Daoy (cell line): ENCODE measurements around the gene NOB1. TPM values are rescaled to one million over a fixed set of nuclear protein-coding genes. Genes with fewer than 3 reads are reported as not detected.

Experiments
- DNase-seq: peaks from one replicate; pipeline ENCODE4 v3.0.0-alpha.2; 2015; ENCODE audit warnings: low read depth
- total RNA-seq: library from RNA; depleted of rRNA; stranded (reverse); fragments of >200 nt; shearing (Covaris generic); gene quantifications from 2 replicates; pipeline ENCODE4 v1.2.3, GENCODE V29; 2014

The NOB1 gene
- total RNA-seq, 1 experiment from 2014 or later, result 18.9 TPM

GRCh38 chr16:69721441-69721957 lies 33.2 kb downstream of the NOB1 start:
- no peak for DNase-seq

GRCh38 chr16:69720822-69721430 lies 33.8 kb downstream of the NOB1 start:
- DNase-seq, result no peak

- DNase-seq, result no peak
Observed at GRCh38 chr16:69718111-69718764, 36.5 kb downstream of the NOB1 start.

GRCh38 chr16:69717066-69717465 lies 37.7 kb downstream of the NOB1 start:
- no peak for DNase-seq

- DNase-seq, result no peak
Observed at GRCh38 chr16:69712914-69713581, 41.7 kb downstream of the NOB1 start.

- DNase-seq, result no peak
Observed at GRCh38 chr16:69712277-69712676, 42.4 kb downstream of the NOB1 start.

GRCh38 chr16:69711115-69711740 lies 43.5 kb downstream of the NOB1 start:
- DNase-seq, result peak; percentile 61

- DNase-seq, result peak; percentile 33
Observed at GRCh38 chr16:69709456-69710084, 45.2 kb downstream of the NOB1 start.

GRCh38 chr16:69707920-69708683 lies 46.6 kb downstream of the NOB1 start:
- no peak for DNase-seq

- DNase-seq, result no peak
Observed at GRCh38 chr16:69706975-69707340, 47.8 kb downstream of the NOB1 start.

- DNase-seq, result no peak
Observed at GRCh38 chr16:69706256-69706974, 48.3 kb downstream of the NOB1 start.

GRCh38 chr16:69703638-69704037 lies 51.1 kb downstream of the NOB1 start:
- no peak for DNase-seq

- no peak for DNase-seq
Observed at GRCh38 chr16:69701866-69702265, 52.9 kb downstream of the NOB1 start.

- no peak for DNase-seq
Observed at GRCh38 chr16:69701452-69701851, 53.3 kb downstream of the NOB1 start.

GRCh38 chr16:69699915-69700314 lies 54.8 kb downstream of the NOB1 start:
- DNase-seq, result no peak

GRCh38 chr16:69698404-69698803 lies 56.3 kb downstream of the NOB1 start:
- DNase-seq, result no peak

- DNase-seq, result no peak
Observed at GRCh38 chr16:69693916-69694315, 60.8 kb downstream of the NOB1 start.

- DNase-seq, result no peak
Observed at GRCh38 chr16:69691980-69692911, 62.5 kb downstream of the NOB1 start.
